ES-I3 (cell line): ENCODE measurements around the gene TRIM67.
A peak's percentile ranks its signal among the peaks of the same experiment; 100 is the strongest.
"Not testable (repeated sequence)": the region's sequence is repeated elsewhere in the genome, so short reads cannot be mapped to it uniquely, and the experiment has no call there.

Experiments
- H3K36me3 ChIP-seq: 2 replicates; pipeline ENCODE4 v1.6.1; 2013; ENCODE audit warnings: mild to moderate bottlenecking, low read length, control low read depth, moderate library complexity; ENCODE audit not compliant: insufficient read depth
- H3K4me1 ChIP-seq: 2 replicates; pipeline ENCODE4 v1.6.1; 2013; ENCODE audit warnings: mild to moderate bottlenecking, control low read depth, low read length; ENCODE audit not compliant: insufficient read depth
- H3K9ac ChIP-seq: 2 replicates; pipeline ENCODE4 v1.6.1; 2013; ENCODE audit warnings: low read depth, mild to moderate bottlenecking, low read length, moderate library complexity
- H3K9me3 ChIP-seq: 2 replicates; pipeline ENCODE4 v1.6.1; 2013; ENCODE audit warnings: mild to moderate bottlenecking, low read length, moderate library complexity; ENCODE audit not compliant: control insufficient read depth, insufficient read depth

The TRIM67 gene

DNA sequence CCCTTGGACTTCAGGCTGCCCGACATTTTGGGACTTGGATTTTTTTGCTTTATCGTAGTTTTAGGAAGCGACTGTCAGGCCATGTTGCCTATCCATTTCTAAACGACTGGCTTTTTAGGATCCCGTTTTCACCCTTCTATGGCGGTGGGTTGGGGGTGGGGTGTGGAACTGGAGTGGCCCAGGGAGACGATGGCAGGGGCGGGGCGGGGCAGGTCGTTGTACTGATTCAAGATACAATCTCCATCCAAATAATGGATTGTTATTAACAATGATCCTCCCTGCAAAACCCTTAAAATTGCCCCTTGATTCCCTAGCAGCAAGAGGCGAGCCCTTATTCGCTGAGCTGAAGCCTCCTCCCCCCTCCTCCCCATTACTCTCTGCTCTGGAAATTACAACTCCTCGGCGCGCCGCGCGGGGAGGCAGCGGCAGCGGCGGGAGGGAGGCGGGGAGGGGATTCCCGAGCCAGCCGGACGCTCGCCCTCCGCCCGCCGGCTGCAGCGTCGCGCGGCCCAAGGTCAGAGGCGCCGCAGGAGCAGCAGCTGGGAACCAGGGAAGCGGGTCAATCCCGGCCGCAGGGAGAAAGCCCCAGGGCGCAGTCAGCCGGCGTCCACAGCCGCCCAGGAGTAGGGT is at the start of gene TRIM67:
Gene TRIM67, plus strand, starts transcription at position 392 of the 630 bp plus-strand sequence. CDS start 912 bp downstream, outside the sequence.
- Histone ChIP-seq H3K4me1 (no peaks in the 10 kb centered on the region), H3K9ac (peak within 1 kb of the TSS; percentile 29; the same call in 1 of the 2 replicates), H3K9me3 (no peaks in the 10 kb centered on the region; the same call in 1 of the 2 replicates), H3K36me3 (no peaks in the 10 kb centered on the region)

DNA sequence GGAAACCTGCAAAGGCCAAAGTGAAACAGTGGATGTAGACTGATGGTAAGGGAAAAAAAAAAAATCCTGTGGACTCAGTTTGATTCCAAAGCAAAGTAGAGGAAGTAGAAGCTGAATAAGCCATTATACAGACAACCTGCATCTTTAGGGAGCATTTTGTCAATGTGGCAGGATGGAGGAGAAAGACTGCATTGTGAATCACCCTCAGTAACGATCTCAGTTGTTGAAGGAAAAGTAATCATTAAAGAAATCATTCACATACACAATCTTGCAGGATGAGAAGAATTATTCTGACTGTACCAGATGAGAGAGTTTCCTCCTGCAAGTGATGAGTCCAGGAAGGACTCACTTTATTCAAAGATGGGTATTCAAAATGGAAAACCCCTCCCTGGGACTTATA is 45.1 kb upstream of the TRIM67 start:
- Histone ChIP-seq H3K9ac (no peak overlapping the region), H3K36me3 (no peaks in the 10 kb centered on the region), H3K4me1 (no peaks in the 10 kb centered on the region), H3K9me3 (no peaks in the 10 kb centered on the region)

DNA sequence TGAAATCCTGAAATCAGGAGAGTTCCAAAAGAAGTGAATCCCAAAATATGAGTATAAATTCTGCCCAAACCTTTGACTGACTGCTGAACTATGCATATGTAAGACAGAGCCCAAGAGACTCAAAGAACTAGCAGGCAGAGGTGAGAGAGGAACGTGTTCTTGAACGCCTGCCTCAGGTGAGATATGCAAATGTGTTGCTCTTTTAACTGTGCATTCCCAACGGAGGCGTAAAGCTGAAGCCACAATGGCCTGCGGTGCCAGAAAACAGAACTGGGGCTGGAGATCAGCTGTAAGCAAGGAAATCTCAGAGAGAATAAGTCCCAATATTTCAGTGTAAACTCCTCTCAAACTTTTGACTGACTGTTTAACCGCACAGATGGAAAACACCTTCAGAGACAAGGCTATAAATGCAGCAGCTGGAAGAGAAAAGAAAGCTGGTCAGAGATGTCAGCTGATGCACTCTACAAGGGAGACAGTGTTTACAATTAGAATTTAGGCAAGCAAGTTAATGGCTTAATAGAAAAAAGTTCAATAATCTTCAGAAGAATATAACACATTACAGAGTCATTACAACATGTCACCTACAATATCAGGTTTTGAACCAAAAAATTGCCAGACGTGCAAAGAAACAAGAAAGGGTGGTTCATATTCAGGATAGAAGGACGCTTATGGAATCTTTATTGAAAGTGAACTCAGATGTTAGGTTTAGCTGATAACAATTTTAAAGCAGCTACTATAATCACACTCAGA is 43.0 kb upstream of the TRIM67 start:
- Histone ChIP-seq H3K9me3 (no peaks in the 10 kb centered on the region), H3K36me3 (no peaks in the 10 kb centered on the region), H3K4me1 (no peaks in the 10 kb centered on the region), H3K9ac (no peak overlapping the region)

DNA sequence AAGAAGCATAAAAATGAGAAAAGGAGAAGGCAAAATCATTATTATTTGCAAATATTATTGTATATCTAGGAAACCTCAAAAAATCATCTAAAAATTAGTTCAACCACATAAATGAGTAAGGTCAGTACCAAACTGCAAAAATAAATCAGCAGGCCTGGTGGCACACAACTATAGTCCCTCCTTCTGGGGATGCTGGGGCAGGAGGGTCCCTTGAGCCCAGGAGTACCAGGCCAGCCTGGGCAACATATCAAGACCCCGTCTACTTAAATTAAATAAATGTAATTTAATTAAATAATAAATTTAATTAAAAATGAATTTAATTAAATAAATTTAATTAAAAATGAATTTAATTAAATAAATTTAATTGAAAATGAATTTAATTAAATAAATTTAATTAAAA is 40.3 kb upstream of the TRIM67 start:
- Histone ChIP-seq H3K4me1 (no peaks in the 10 kb centered on the region), H3K36me3 (no peaks in the 10 kb centered on the region), H3K9me3 (no peaks in the 10 kb centered on the region), H3K9ac (no peak overlapping the region)

DNA sequence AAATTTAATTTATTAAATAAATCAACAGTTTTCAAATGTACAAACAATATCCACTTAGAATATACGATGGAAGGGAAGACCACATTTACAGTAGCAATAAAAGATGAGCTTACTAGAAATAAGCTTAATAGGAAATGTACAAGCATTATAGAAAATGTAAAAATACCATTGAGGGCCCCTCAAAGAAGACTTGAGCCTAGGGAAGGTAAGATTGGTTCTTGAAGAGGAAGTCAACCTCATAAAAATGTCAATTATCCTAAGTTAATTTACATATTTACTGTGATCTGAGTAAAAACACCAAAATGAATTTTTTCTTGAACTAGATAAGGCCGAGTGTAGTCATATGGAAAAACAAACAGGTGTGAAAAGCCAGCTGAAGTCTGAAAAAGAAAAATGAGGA is 39.7 kb upstream of the TRIM67 start:
- H3K9me3 ChIP-seq = no peaks in the 10 kb centered on the region
- H3K9ac ChIP-seq = no peak overlapping the region
- H3K36me3 ChIP-seq = no peaks in the 10 kb centered on the region
- no peaks in the 10 kb centered on the region for H3K4me1 ChIP-seq

- Histone ChIP-seq H3K9ac (no peak overlapping the region), H3K4me1 (no peaks in the 10 kb centered on the region), H3K36me3 (no peaks in the 10 kb centered on the region), H3K9me3 (no peaks in the 10 kb centered on the region)
Observed at GRCh38 chr1:231124746-231125145, 37.1 kb upstream of the TRIM67 start.

DNA sequence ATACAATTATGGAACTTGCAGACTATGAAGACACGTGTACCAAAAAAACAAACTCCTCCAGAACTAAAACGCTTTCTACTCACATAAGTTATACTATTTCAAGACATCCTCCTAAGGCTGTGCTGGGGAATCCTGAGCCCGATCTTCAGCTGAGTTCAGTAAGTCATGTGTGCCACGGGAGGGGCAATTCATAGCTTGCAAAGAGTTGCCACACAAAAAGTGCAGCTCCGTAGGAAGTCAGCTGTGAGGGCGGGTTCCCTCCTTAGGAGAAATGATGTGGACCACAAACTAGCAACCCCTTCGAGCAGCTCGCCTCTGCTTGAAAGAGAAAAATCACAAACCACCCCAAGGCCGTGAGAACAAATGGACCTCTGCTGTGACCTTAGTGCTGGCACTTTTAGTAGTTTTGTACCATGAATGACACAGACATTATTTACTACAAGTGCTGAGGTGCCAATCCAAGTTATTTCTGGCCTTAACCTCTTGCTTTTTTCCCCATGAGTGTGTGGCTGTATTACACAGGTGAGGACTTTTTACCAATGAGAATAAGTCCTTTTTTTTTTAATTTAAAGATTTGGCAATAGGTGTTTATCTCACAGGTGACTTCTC is 35.8 kb upstream of the TRIM67 start:
- H3K4me1 ChIP-seq = no peaks in the 10 kb centered on the region
- no peaks in the 10 kb centered on the region for H3K36me3 ChIP-seq
- no peak overlapping the region for H3K9ac ChIP-seq
- no peaks in the 10 kb centered on the region for H3K9me3 ChIP-seq

DNA sequence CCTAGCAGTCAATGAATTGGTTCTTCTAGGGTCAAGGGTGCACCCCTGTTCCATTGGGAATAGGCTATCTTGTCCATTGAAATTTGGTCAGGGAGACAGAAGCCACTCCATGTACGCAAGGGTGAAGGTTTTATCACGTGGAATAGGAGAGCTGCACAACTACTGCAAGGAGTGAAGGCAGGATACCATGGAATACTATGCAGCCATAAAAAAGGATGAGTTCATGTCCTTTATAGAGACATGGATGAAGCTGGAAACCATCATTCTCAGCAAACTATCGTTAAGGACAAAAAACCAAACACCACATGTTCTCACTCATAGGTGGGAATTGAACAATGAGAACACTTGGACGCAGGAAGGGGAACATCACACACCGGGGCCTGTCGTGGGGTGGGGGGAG is 34.8 kb upstream of the TRIM67 start:
- not testable (repeated sequence) for H3K36me3 ChIP-seq, H3K4me1 ChIP-seq, H3K9ac ChIP-seq, H3K9me3 ChIP-seq

GRCh38 chr1:231128471-231128870 is 33.4 kb upstream of the TRIM67 start:
- not testable (repeated sequence) for H3K9ac ChIP-seq, H3K4me1 ChIP-seq, H3K36me3 ChIP-seq, H3K9me3 ChIP-seq

- no peak overlapping the region for H3K9ac ChIP-seq
Observed at GRCh38 chr1:231130544-231130943, 31.3 kb upstream of the TRIM67 start.

DNA sequence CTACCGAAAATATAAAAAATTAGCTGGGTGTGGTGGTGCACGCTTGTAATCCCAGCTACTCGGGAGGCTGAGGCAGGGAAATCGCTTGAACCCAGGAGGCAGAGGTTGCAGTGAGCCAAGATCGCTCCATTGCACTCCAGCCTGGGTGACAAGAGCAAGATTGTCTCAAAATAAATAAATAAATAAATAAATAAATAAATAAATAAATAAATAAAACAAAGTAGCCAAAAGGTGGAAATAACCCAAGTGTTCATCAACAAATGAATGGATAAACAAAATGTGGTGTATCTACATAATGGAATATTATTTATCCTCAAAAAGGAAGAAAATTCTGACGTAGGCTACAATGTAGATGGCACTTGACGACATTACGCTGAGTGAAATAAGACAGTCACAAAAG is 29.3 kb upstream of the TRIM67 start:
- H3K36me3 ChIP-seq, H3K9me3 ChIP-seq, H3K4me1 ChIP-seq, H3K9ac ChIP-seq: not testable (repeated sequence)

More at GRCh38 chr1:231130544-231130943, 31.3 kb upstream of the TRIM67 start:
- Histone ChIP-seq H3K9me3 (no peaks in the 10 kb centered on the region), H3K4me1 (no peaks in the 10 kb centered on the region), H3K36me3 (no peaks in the 10 kb centered on the region)

DNA sequence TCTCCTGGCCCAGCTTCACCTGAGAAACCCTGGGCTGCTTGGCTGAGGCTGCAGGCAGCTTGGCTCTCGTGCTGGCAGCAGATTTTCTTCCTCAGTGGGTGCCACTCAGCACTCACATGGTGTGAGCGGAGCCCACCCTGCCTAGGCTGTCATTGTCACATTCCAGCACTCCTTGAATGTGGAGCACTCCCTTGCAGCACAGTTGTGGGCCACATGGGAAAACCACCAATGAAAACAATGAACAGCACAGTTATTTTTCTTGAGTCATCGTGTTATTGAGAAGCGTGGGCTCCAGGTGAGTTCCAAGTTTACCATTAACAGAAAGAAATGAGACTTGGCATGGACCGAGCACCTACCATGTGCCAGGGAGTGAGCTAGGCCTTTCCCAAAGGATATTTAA is 27.2 kb upstream of the TRIM67 start:
- Histone ChIP-seq H3K9me3 (no peaks in the 10 kb centered on the region), H3K36me3 (no peaks in the 10 kb centered on the region), H3K9ac (no peak overlapping the region), H3K4me1 (no peaks in the 10 kb centered on the region)

DNA sequence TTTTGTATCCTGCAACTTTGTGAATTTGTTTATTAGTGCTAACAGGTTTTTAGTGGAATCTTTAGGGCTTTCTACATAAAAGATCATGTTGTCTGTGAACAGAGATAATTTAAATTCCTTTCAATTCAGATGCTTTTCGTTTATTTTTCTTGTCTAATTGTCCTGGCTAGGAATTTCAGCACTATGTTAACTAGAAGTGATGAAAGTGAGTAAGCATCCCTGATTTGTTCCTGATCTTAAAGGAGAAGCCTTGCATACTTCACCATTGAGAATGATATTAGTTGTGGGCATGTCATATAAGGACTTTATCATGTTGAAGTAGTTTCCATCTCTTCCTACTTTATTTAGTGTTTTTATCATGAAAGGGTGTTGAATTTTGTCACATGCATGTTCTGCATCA is 23.6 kb upstream of the TRIM67 start:
- Histone ChIP-seq H3K36me3 (no peaks in the 10 kb centered on the region), H3K9me3 (no peaks in the 10 kb centered on the region), H3K4me1 (no peaks in the 10 kb centered on the region), H3K9ac (no peak overlapping the region)

- H3K9me3 ChIP-seq = no peaks in the 10 kb centered on the region
- no peaks in the 10 kb centered on the region for H3K4me1 ChIP-seq
- H3K9ac ChIP-seq = no peak overlapping the region
- H3K36me3 ChIP-seq = no peaks in the 10 kb centered on the region
Observed at GRCh38 chr1:231139125-231139649, 22.7 kb upstream of the TRIM67 start.
